Endothelial cell of umbilical vein (primary cell): ENCODE results near the gene TNS1. TPM values are rescaled to one million over a fixed set of nuclear protein-coding genes. Genes with fewer than 3 reads are reported as not detected.

ENCODE experiments used
- BruUV-seq: library from RNA; stranded (reverse); fragments of 400-500 nt; replicated peaks from 2 replicates; lab custom pipeline; 2021; lab: Mats Ljungman, UMichigan
- CTCF ChIA-PET: fragments of 300-600, 350-600 bp; sonication (Branson Sonifier 250); formaldehyde crosslinking; loops from one replicate; lab custom pipeline; 2021; ENCODE audit warnings: antibody characterized with exemption, inconsistent platforms; lab: Charles Lee
- POLR2A ChIA-PET: fragments of 300-600, 350-600 bp; sonication (Branson Sonifier 250); formaldehyde crosslinking; loops from one replicate; lab custom pipeline; 2021; ENCODE audit warnings: antibody characterized with exemption, inconsistent platforms; lab: Charles Lee
- DNase-seq: peaks from one replicate; pipeline ENCODE4 v3.0.0-alpha.2; 2011; ENCODE audit warnings: low read depth, low spot score
- FAIRE-seq: peaks from 2 replicates; lab custom pipeline; 2011; peaks lifted over from hg19 to GRCh38; lab: Jason Lieb, UNC
- H2AFZ ChIP-seq: 2 replicates; pipeline ENCODE4 v1.6.0; 2012; ENCODE audit warnings: low read depth, low read length, control low read depth, inconsistent platforms
- H3K27ac ChIP-seq: 2 replicates; pipeline ENCODE4 v1.5.1; 2011; ENCODE audit warnings: low read depth, mild to moderate bottlenecking, control low read depth, low read length, moderate library complexity; ENCODE audit not compliant: insufficient read depth
- H3K27me3 ChIP-seq, 2 experiments: 2 replicates each; pipeline versions ENCODE4 v1.6.0 to v1.6.1; 2011; ENCODE audit warnings: low read length in 2 of 2, mixed read lengths in 1 of 2; ENCODE audit not compliant: control insufficient read depth in 2 of 2, insufficient read depth in 2 of 2
- H3K36me3 ChIP-seq, 2 experiments: 2 replicates in 1 of 2; 3 replicates in 1 of 2; pipeline ENCODE4 v1.5.1; 2011; ENCODE audit warnings: low read length in 2 of 2, mild to moderate bottlenecking in 1 of 2, moderate library complexity in 1 of 2; ENCODE audit not compliant: control insufficient read depth in 2 of 2, insufficient read depth in 2 of 2; ENCODE audit errors: extremely low read depth in 1 of 2
- H3K4me1 ChIP-seq: 3 replicates; pipeline ENCODE4 v1.5.1; 2011; ENCODE audit warnings: mild to moderate bottlenecking, low read length; ENCODE audit not compliant: control insufficient read depth, insufficient read depth; ENCODE audit errors: extremely low read depth
- H3K4me2 ChIP-seq: 2 replicates; pipeline ENCODE4 v1.6.1; 2011; ENCODE audit warnings: low read length, control low read depth, mixed read lengths; ENCODE audit not compliant: insufficient read depth
- H3K4me3 ChIP-seq, 3 experiments: fragments of 200-600 bp in 1 of 3; sonication (generic), shearing (Covaris generic) in 1 of 3; replicated peaks in 1 of 3; 2 replicates each; pipeline ENCODE4 v1.5.1; 2011 to 2016; ENCODE audit warnings: control low read depth in 3 of 3, low read length in 3 of 3, mild to moderate bottlenecking in 2 of 3, inconsistent platforms in 1 of 3, low read depth in 1 of 3, moderate library complexity in 1 of 3; ENCODE audit not compliant: insufficient read depth in 1 of 3
- H3K79me2 ChIP-seq: 2 replicates; pipeline ENCODE4 v1.6.0; 2012; ENCODE audit warnings: low read length, inconsistent platforms; ENCODE audit not compliant: control insufficient read depth, insufficient read depth
- H3K9ac ChIP-seq: replicated peaks from 2 replicates; pipeline ENCODE3; 2011; ENCODE audit warnings: low read length, control low read depth; ENCODE audit not compliant: insufficient read depth; ENCODE audit errors: extremely low read depth
- H3K9me1 ChIP-seq: replicated peaks from 3 replicates; pipeline ENCODE4 v1.6.0; 2011; ENCODE audit warnings: mild to moderate bottlenecking, low read length; ENCODE audit not compliant: control insufficient read depth, insufficient read depth; ENCODE audit errors: extremely low read depth
- H3K9me3 ChIP-seq: replicated peaks from 2 replicates; pipeline ENCODE4 v1.5.1; 2012; ENCODE audit warnings: low read length, inconsistent platforms; ENCODE audit not compliant: control insufficient read depth, insufficient read depth
- H4K20me1 ChIP-seq: replicated peaks from 2 replicates; pipeline ENCODE3; 2011; ENCODE audit warnings: mild to moderate bottlenecking, low read length; ENCODE audit not compliant: control insufficient read depth, insufficient read depth; ENCODE audit errors: extremely low read depth
- EZH2 ChIP-seq: IDR thresholded peaks from 2 replicates; pipeline ENCODE4 v1.6.1; 2012; ENCODE audit warnings: borderline replicate concordance, low read depth, mild to moderate bottlenecking, moderate library complexity, low read length, inconsistent platforms; ENCODE audit not compliant: severe bottlenecking
- FOS ChIP-seq: IDR thresholded peaks from 2 replicates; pipeline ENCODE4 v1.6.1; 2011; ENCODE audit warnings: mild to moderate bottlenecking, low read length, moderate library complexity, borderline replicate concordance; ENCODE audit not compliant: insufficient read depth
- GATA2 ChIP-seq: IDR thresholded peaks from 2 replicates; pipeline ENCODE4 v1.7.0; 2011; ENCODE audit warnings: low read depth, mild to moderate bottlenecking, moderate library complexity, mixed read lengths, low read length; ENCODE audit not compliant: insufficient read length, insufficient read depth
- JUN ChIP-seq: IDR thresholded peaks from 2 replicates; pipeline ENCODE4 v1.6.1; 2011; ENCODE audit warnings: borderline replicate concordance, low read depth; ENCODE audit not compliant: insufficient read length, insufficient read depth
- MYC ChIP-seq: IDR thresholded peaks from one replicate; pipeline ENCODE4 v1.6.1; 2011; ENCODE audit warnings: mild to moderate bottlenecking, low read depth, low read length
- POLR2A ChIP-seq: IDR thresholded peaks from 2 replicates; pipeline ENCODE4 v1.6.1; 2012; ENCODE audit warnings: low read depth, mild to moderate bottlenecking, control low read depth, low read length
- POLR2AphosphoS5 ChIP-seq: IDR thresholded peaks from 2 replicates; pipeline ENCODE4 v1.6.1; 2012; ENCODE audit warnings: low read depth, mild to moderate bottlenecking, control low read depth, low read length, moderate library complexity; ENCODE audit not compliant: insufficient read depth
- dilution Hi-C: fragments of 300-500 bp; cut with MboI; formaldehyde crosslinking; loops from one replicate; pipeline ENCODE4 v1.15.0; 2019; ENCODE audit warnings: low sequenced_read_pairs; ENCODE audit not compliant: extremely low pct_ligation_motif_present
- intact Hi-C: fragments of 100-400 bp; cut with micrococcal nuclease; formaldehyde crosslinking; loops from one replicate; pipeline ENCODE4 v1.10.0; 2022
- polyA plus RNA-seq, 4 experiments: library from polyadenylated mRNA; depleted of rRNA in 3 of 4; stranded (reverse) in 3 of 4; unstranded in 1 of 4; fragments of >200 nt; gene quantifications; 2 replicates each; pipeline versions ENCODE4 v1.2.1 to v1.2.3, GENCODE V29; 2011 to 2012; ENCODE audit warnings: missing spikeins in 1 of 4
- total RNA-seq: library from RNA; stranded (reverse); gene quantifications from 2 replicates; pipeline ENCODE4 v1.2.3, GENCODE V29; 2021
- TF ChIP-seq, protein P1 (sequence below), 2 donors: IDR thresholded peaks; 1 replicate in 1 of 2; 2 replicates in 1 of 2; pipeline ENCODE4 v1.5.1; 2011; ENCODE audit warnings: low read length in 2 of 2, mild to moderate bottlenecking in 2 of 2, moderate library complexity in 2 of 2, control low read depth in 1 of 2, inconsistent platforms in 1 of 2, low read depth in 1 of 2; ENCODE audit not compliant: insufficient read depth in 1 of 2; ENCODE audit errors: extremely low read depth in 1 of 2
- TF ChIP-seq, protein P2 (sequence below): IDR thresholded peaks from 2 replicates; pipeline ENCODE4 v1.6.1; 2011; ENCODE audit not compliant: insufficient read depth, insufficient read length

Gene TNS1
- total and polyA plus RNA-seq, 2 donors (not counting 3 experiments of a cell fraction or from before 2014, with no cell fraction given) = 11.0 to 52.1 TPM

DNA sequence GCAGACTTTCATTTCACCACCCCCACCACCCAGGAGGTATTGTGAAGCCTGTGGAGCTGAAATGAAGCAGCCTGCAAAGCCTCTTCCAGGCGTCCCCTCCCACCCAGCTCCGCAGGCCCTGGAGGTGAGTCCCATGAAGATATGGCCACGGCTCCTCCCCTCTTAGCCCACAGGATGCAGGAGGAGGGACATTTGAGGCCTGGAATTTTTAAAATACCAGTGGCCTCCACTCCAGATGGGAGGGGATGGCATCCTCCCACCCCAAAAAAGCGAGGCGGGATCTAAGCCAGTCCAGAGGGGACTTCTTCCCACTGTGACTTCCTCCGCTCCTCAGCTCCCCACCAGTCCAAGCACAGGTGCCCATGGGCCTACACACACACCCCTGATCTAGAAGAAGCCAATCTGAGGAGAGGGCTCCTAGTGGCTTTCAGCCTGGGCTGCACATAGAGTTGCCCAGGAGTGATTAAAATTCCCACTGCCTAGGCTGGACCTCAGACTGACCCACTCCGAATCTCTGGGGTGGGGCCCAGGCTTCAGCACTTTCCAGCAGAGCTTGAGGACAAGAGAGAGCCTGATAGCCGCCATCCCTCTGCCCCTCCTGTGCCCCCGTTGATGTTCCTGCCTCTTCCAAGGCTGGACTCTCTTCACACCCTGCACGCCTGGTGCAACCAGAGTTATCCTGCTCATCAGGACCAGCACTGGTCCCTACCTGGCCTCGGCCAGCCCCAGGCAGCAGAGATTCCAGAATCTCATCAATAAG lies 206.9 kb downstream of the TNS1 start:
- CTCF ChIA-PET = interaction anchor here (4.7 kb wide), 1 partner anchor 10 kb away, joined by 30 read pairs; no protein-coding TSS in a partner anchor
- no peak for FAIRE-seq
- intact Hi-C loops = no loop called here

DNA sequence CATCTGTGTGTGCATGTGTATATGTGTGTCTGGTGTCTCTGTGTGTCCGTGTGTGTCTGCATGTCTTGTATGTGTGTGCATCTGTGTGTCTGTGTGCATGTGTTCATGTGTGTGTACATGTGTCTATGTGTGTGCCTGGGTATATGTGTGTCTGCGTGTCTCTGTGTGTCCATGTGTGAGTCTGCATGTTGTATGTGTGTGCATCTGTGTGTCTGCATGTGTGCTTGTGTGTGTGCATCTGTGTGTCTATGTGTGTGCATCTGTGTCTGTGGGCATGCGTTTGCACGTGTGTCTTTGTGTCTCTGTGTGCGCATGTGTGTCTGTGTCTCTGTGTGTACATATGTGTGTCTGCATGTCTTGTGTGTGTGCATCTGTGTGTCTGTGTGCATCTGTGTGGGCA lies 207.7 kb downstream of the TNS1 start:
- no peaks in the 10 kb centered on the region for H3K27me3 ChIP-seq
- TF ChIP-seq JUN = no peak
- TF ChIP-seq, protein P1, sequence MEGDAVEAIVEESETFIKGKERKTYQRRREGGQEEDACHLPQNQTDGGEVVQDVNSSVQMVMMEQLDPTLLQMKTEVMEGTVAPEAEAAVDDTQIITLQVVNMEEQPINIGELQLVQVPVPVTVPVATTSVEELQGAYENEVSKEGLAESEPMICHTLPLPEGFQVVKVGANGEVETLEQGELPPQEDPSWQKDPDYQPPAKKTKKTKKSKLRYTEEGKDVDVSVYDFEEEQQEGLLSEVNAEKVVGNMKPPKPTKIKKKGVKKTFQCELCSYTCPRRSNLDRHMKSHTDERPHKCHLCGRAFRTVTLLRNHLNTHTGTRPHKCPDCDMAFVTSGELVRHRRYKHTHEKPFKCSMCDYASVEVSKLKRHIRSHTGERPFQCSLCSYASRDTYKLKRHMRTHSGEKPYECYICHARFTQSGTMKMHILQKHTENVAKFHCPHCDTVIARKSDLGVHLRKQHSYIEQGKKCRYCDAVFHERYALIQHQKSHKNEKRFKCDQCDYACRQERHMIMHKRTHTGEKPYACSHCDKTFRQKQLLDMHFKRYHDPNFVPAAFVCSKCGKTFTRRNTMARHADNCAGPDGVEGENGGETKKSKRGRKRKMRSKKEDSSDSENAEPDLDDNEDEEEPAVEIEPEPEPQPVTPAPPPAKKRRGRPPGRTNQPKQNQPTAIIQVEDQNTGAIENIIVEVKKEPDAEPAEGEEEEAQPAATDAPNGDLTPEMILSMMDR (IDR thresholded peaks at IDR 0.05; ENCODE audit: extremely low read depth in 1 of 2, insufficient read depth in 1 of 2, low read depth in 1 of 2, low read length in 2 of 2) = no peak
- TF ChIP-seq POLR2AphosphoS5 = no peak
- no peak for TF ChIP-seq GATA2
- no peak for TF ChIP-seq FOS
- no peak for TF ChIP-seq POLR2A
- TF ChIP-seq MYC = no peak
- no peak for TF ChIP-seq EZH2
- TF ChIP-seq, protein P2, sequence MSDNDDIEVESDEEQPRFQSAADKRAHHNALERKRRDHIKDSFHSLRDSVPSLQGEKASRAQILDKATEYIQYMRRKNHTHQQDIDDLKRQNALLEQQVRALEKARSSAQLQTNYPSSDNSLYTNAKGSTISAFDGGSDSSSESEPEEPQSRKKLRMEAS = no peak
- H3K9ac ChIP-seq = no peak overlapping the region
- ChIA-PET CTCF (interaction anchor here (1.0 to 10.3 kb wide), 3 partner anchors 9 to 194 kb away, joined by 3 to 269 read pairs (median 30); no protein-coding TSS in a partner anchor), POLR2A (no interaction called here)
- H3K4me2 ChIP-seq = no peak overlapping the region
- no peaks in the 10 kb centered on the region for H4K20me1 ChIP-seq
- no peak overlapping the region for H2AFZ ChIP-seq
- no peaks in the 10 kb centered on the region for H3K4me1 ChIP-seq
- FAIRE-seq = no peak
- no peak overlapping the region for H3K27ac ChIP-seq
- H3K9me1 ChIP-seq = no peaks in the 10 kb centered on the region
- no peaks in the 10 kb centered on the region for H3K9me3 ChIP-seq
- H3K36me3 ChIP-seq = no peaks in the 10 kb centered on the region
- no peak overlapping the region for H3K4me3 ChIP-seq
- intact Hi-C loops = no loop called here
- no peaks in the 10 kb centered on the region for H3K79me2 ChIP-seq
- no peak for DNase-seq
- BruUV-seq = no TSS peak
- dilution Hi-C loops = no loop called here

More for the DNA sequence above, 206.9 kb downstream of the TNS1 start:
- Histone ChIP-seq H3K27ac (no peak overlapping the region), H3K4me1 (no peaks in the 10 kb centered on the region), H4K20me1 (no peaks in the 10 kb centered on the region), H3K27me3 (no peaks in the 10 kb centered on the region), H3K79me2 (no peaks in the 10 kb centered on the region), H3K9ac (no peak overlapping the region), H3K9me3 (no peaks in the 10 kb centered on the region), H3K4me3 (no peak overlapping the region), H3K9me1 (no peaks in the 10 kb centered on the region), H3K36me3 (no peaks in the 10 kb centered on the region), H2AFZ (no peak overlapping the region), H3K4me2 (no peak overlapping the region)
- no peak for DNase-seq
- dilution Hi-C loops = no loop called here
- no TSS peak for BruUV-seq
- POLR2A ChIA-PET = no interaction called here
- TF ChIP-seq JUN = no peak
- TF ChIP-seq, protein P2 = no peak
- no peak for TF ChIP-seq POLR2AphosphoS5
- no peak for TF ChIP-seq FOS
